ENCODE measurements around the gene NAA40. TPM values are rescaled to one million over a fixed set of nuclear protein-coding genes. Genes with fewer than 3 reads are reported as not detected.

NAA40 gene
- total RNA-seq, 1 donor from 2014 or later, result 21.2 TPM

DNA sequence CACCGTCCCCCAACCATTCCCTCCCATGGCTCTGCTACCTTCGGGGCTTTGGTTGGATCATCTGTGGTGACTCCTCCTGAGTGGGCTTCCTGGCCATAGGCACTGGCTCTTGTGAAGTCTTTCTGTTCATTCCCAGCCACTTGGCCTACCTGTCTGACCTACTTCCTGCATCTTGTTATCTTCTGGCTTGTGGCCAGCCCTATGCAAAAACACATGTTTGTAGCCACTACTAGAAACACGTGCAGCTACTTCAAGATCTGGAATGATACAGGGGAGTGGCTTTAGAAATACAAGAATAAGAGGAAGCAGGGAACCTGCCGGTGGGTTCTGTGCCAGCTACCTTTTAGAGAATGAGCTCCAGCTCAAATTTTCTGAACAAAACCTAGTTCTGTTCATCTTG is 42.7 kb upstream of the NAA40 start:
- no peak overlapping the region for H2AFZ ChIP-seq (ENCODE audit: low read depth, low read length)
- H3K79me2 ChIP-seq (ENCODE audit: insufficient read depth, low read length), result peaks cover 38% of the 10 kb centered on the region
- no peak overlapping the region for H3K27ac Mint-ChIP-seq (ENCODE audit: unreplicated experiment)
- no peak for DNase-seq (ENCODE audit: low read depth)
- no peaks in the 10 kb centered on the region for H3K27me3 ChIP-seq (ENCODE audit: insufficient read depth, low read length)
- no peaks in the 10 kb centered on the region for H3K9me3 ChIP-seq (ENCODE audit: insufficient read depth, low read depth, low read length)
- no peaks in the 10 kb centered on the region for H3K27me3 Mint-ChIP-seq (ENCODE audit: low read depth, unreplicated experiment)
- H4K20me1 ChIP-seq (ENCODE audit: insufficient read depth, low read length), result peaks cover 55% of the 10 kb centered on the region
- FAIRE-seq, result no peak
- H3K4me2 ChIP-seq (ENCODE audit: low read length), result no peak overlapping the region
- TF ChIP-seq CTCF (IDR thresholded peaks at IDR 0.05; ENCODE audit: insufficient read depth, low read depth, low read length) (no peak), EZH2 (IDR thresholded peaks at IDR 0.05; ENCODE audit: insufficient read depth, low read length) (no peak)
- no peaks in the 10 kb centered on the region for H3K9me3 Mint-ChIP-seq (ENCODE audit: unreplicated experiment)
- no peak overlapping the region for H3K27ac ChIP-seq (ENCODE audit: low read depth, low read length)
- H3K36me3 ChIP-seq (ENCODE audit: insufficient read depth, low read length), result peaks cover 31% of the 10 kb centered on the region
- H3K9ac ChIP-seq (ENCODE audit: low read length), result no peak overlapping the region
- H3K4me3 ChIP-seq (ENCODE audit: insufficient read depth, low read depth, low read length), result no peak overlapping the region
- peaks cover 4% of the 10 kb centered on the region for H3K4me1 Mint-ChIP-seq (ENCODE audit: low read depth, unreplicated experiment)
- no peak overlapping the region for H3K4me3 Mint-ChIP-seq (ENCODE audit: unreplicated experiment)
- H3K36me3 Mint-ChIP-seq (ENCODE audit: low read depth, unreplicated experiment), result peaks cover 42% of the 10 kb centered on the region
- H3K4me1 ChIP-seq (ENCODE audit: insufficient read depth, low read length), result no peaks in the 10 kb centered on the region

GRCh38 chr11:63897459-63898146 is 41.2 kb upstream of the NAA40 start:
- Histone ChIP-seq H3K36me3 (ENCODE audit: insufficient read depth, low read length) (peaks cover 33% of the 10 kb centered on the region), H3K27me3 (ENCODE audit: insufficient read depth, low read length) (no peaks in the 10 kb centered on the region), H3K27ac (ENCODE audit: low read depth, low read length) (no peak overlapping the region), H2AFZ (ENCODE audit: low read depth, low read length) (no peak overlapping the region), H3K9me3 (ENCODE audit: insufficient read depth, low read depth, low read length) (no peaks in the 10 kb centered on the region), H3K4me2 (ENCODE audit: low read length) (no peak overlapping the region), H3K4me1 (ENCODE audit: insufficient read depth, low read length) (no peaks in the 10 kb centered on the region), H3K9ac (ENCODE audit: low read length) (no peak overlapping the region), H4K20me1 (ENCODE audit: insufficient read depth, low read length) (peaks cover 45% of the 10 kb centered on the region), H3K79me2 (ENCODE audit: insufficient read depth, low read length) (peaks cover 23% of the 10 kb centered on the region), H3K4me3 (ENCODE audit: insufficient read depth, low read depth, low read length) (no peak overlapping the region)
- FAIRE-seq, result no peak
- H3K36me3 Mint-ChIP-seq (ENCODE audit: low read depth, unreplicated experiment), result peaks cover 43% of the 10 kb centered on the region
- H3K9me3 Mint-ChIP-seq (ENCODE audit: unreplicated experiment), result no peaks in the 10 kb centered on the region
- DNase-seq (ENCODE audit: low read depth), result no peak
- peak overlapping the region; percentile 27 for H3K4me3 Mint-ChIP-seq (ENCODE audit: unreplicated experiment)
- H3K4me1 Mint-ChIP-seq (ENCODE audit: low read depth, unreplicated experiment), result peaks cover 2% of the 10 kb centered on the region
- H3K27ac Mint-ChIP-seq (ENCODE audit: unreplicated experiment), result no peak overlapping the region
- H3K27me3 Mint-ChIP-seq (ENCODE audit: low read depth, unreplicated experiment), result no peaks in the 10 kb centered on the region
- TF ChIP-seq CTCF (IDR thresholded peaks at IDR 0.05; ENCODE audit: insufficient read depth, low read depth, low read length) (no peak), EZH2 (IDR thresholded peaks at IDR 0.05; ENCODE audit: insufficient read depth, low read length) (no peak)

GRCh38 chr11:63901660-63902059 is 37.1 kb upstream of the NAA40 start:
- Histone ChIP-seq H3K79me2 (ENCODE audit: insufficient read depth, low read length) (no peaks in the 10 kb centered on the region), H2AFZ (ENCODE audit: low read depth, low read length) (no peak overlapping the region), H3K27ac (ENCODE audit: low read depth, low read length) (no peak overlapping the region), H3K4me2 (ENCODE audit: low read length) (no peak overlapping the region), H3K9me3 (ENCODE audit: insufficient read depth, low read depth, low read length) (no peaks in the 10 kb centered on the region), H3K9ac (ENCODE audit: low read length) (no peak overlapping the region), H3K36me3 (ENCODE audit: insufficient read depth, low read length) (peaks cover 36% of the 10 kb centered on the region), H3K27me3 (ENCODE audit: insufficient read depth, low read length) (no peaks in the 10 kb centered on the region), H3K4me1 (ENCODE audit: insufficient read depth, low read length) (no peaks in the 10 kb centered on the region), H4K20me1 (ENCODE audit: insufficient read depth, low read length) (peaks cover 22% of the 10 kb centered on the region), H3K4me3 (ENCODE audit: insufficient read depth, low read depth, low read length) (no peak overlapping the region)
- Mint-ChIP-seq H3K27me3 (ENCODE audit: low read depth, unreplicated experiment) (no peaks in the 10 kb centered on the region), H3K36me3 (ENCODE audit: low read depth, unreplicated experiment) (peaks cover 30% of the 10 kb centered on the region), H3K4me1 (ENCODE audit: low read depth, unreplicated experiment) (peaks cover 8% of the 10 kb centered on the region), H3K4me3 (ENCODE audit: unreplicated experiment) (no peak overlapping the region), H3K9me3 (ENCODE audit: unreplicated experiment) (no peaks in the 10 kb centered on the region), H3K27ac (ENCODE audit: unreplicated experiment) (no peak overlapping the region)
- no peak for DNase-seq (ENCODE audit: low read depth)
- TF ChIP-seq EZH2 (IDR thresholded peaks at IDR 0.05; ENCODE audit: insufficient read depth, low read length), result no peak
- TF ChIP-seq CTCF (IDR thresholded peaks at IDR 0.05; ENCODE audit: insufficient read depth, low read depth, low read length), result peak; percentile 34
- FAIRE-seq, result no peak
